SK-N-SH (cell line): Measurements from ENCODE around the gene OR4A15. TPM values are rescaled to one million over a fixed set of nuclear protein-coding genes. Genes with fewer than 3 reads are reported as not detected.

Experiments
- CTCF ChIA-PET: fragments of 300-600, 350-600 bp; formaldehyde crosslinking; extraction: SDS; loops from one replicate; lab custom pipeline; 2021; lab: Yijun Ruan, JAX
- POLR2A ChIA-PET: fragments of 350-600 bp; sonication (Branson Sonifier 250); formaldehyde crosslinking; extraction: SDS; loops from one replicate; lab custom pipeline; 2020; ENCODE audit warnings: antibody characterized with exemption, inconsistent platforms; lab: Yijun Ruan, JAX
- DNase-seq: peaks from one replicate; pipeline ENCODE4 v3.0.0; 2012
- H2AFZ ChIP-seq: fragments of 200-600 bp; sonication (generic); 2 replicates; pipeline ENCODE4 v1.8.1; 2016; ENCODE audit warnings: antibody characterized with exemption, mild to moderate bottlenecking, low read depth
- H3F3A ChIP-seq: fragments of 200-600 bp; sonication (generic); replicated peaks from 2 replicates; pipeline ENCODE3; 2016; ENCODE audit warnings: antibody characterized with exemption, mild to moderate bottlenecking; ENCODE audit not compliant: insufficient read depth
- H3K27ac ChIP-seq, 2 experiments: fragments of 200-500 bp in 1 of 2; fragments of 200-600 bp in 1 of 2; sonication (Bioruptor generic) in 1 of 2; sonication (generic), shearing (Covaris generic) in 1 of 2; 2 replicates each; pipeline versions ENCODE4 v1.5.1 to v1.6.1; 2014 to 2016; ENCODE audit warnings: low read depth in 2 of 2, inconsistent platforms in 1 of 2, low read length in 1 of 2, mild to moderate bottlenecking in 1 of 2, mixed read lengths in 1 of 2
- H3K27me3 ChIP-seq: fragments of 200-600 bp; sonication (generic), shearing (Covaris generic); 2 replicates; pipeline ENCODE4 v1.6.1; 2016; ENCODE audit warnings: mixed run types; ENCODE audit not compliant: insufficient read depth
- H3K36me3 ChIP-seq, 2 experiments: fragments of 200-500 bp in 1 of 2; fragments of 200-600 bp in 1 of 2; sonication (Bioruptor generic) in 1 of 2; sonication (generic) in 1 of 2; replicated peaks in 1 of 2; 2 replicates each; pipeline versions ENCODE3 to v1.5.1; 2014 to 2016; ENCODE audit warnings: low read length in 1 of 2, mild to moderate bottlenecking in 1 of 2; ENCODE audit not compliant: insufficient read depth in 2 of 2, control insufficient read depth in 1 of 2
- H3K4me1 ChIP-seq, 2 experiments: fragments of 200-500 bp in 1 of 2; fragments of 200-600 bp in 1 of 2; sonication (Bioruptor generic) in 1 of 2; sonication (generic), shearing (Covaris generic) in 1 of 2; 2 replicates each; pipeline versions ENCODE4 v1.5.1 to v1.6.1; 2014 to 2016; ENCODE audit warnings: low read depth in 1 of 2, low read length in 1 of 2, mixed run types in 1 of 2; ENCODE audit not compliant: insufficient read depth in 2 of 2, control insufficient read depth in 1 of 2
- H3K4me2 ChIP-seq: fragments of 200-600 bp; sonication (generic), shearing (Covaris generic); 2 replicates; pipeline ENCODE4 v1.6.1; 2017; ENCODE audit warnings: mixed run types
- H3K4me3 ChIP-seq, 2 experiments: fragments of 200-500 bp in 1 of 2; fragments of 200-600 bp in 1 of 2; sonication (Bioruptor generic) in 1 of 2; sonication (generic), shearing (Covaris generic) in 1 of 2; 2 replicates each; pipeline versions ENCODE4 v1.5.1 to v1.8.1; 2014 to 2016; ENCODE audit warnings: low read depth in 2 of 2, inconsistent platforms in 1 of 2, low read length in 1 of 2, mild to moderate bottlenecking in 1 of 2, mixed read lengths in 1 of 2, moderate library complexity in 1 of 2
- H3K79me2 ChIP-seq: fragments of 200-600 bp; sonication (generic); 2 replicates; pipeline ENCODE4 v1.8.1; 2017; ENCODE audit warnings: mild to moderate bottlenecking; ENCODE audit not compliant: insufficient read depth
- H3K9ac ChIP-seq: fragments of 200-600 bp; sonication (generic); 2 replicates; pipeline ENCODE4 v1.6.1; 2017; ENCODE audit warnings: mixed run types
- H3K9me2 ChIP-seq: fragments of 200-600 bp; sonication (generic); 2 replicates; pipeline ENCODE4 v1.6.1; 2017; ENCODE audit warnings: mixed run types
- H3K9me3 ChIP-seq: fragments of 200-600 bp; sonication (generic); 2 replicates; pipeline ENCODE4 v1.6.1; 2017; ENCODE audit warnings: mixed run types, mild to moderate bottlenecking, moderate library complexity
- H4K20me1 ChIP-seq: fragments of 200-600 bp; sonication (generic); 2 replicates; pipeline ENCODE4 v1.6.1; 2017; ENCODE audit warnings: mild to moderate bottlenecking, mixed run types; ENCODE audit not compliant: insufficient read depth
- EZH2phosphoT487 ChIP-seq: fragments of 200-600 bp; sonication (generic); IDR thresholded peaks from 2 replicates; pipeline ENCODE4 v1.6.1; 2017; ENCODE audit warnings: low read depth, mixed run types, mild to moderate bottlenecking, antibody characterized with exemption, moderate library complexity, borderline replicate concordance
- FOSL2 ChIP-seq: IDR thresholded peaks from 2 replicates; pipeline ENCODE4 v1.4.0; 2012; ENCODE audit warnings: low read depth, mild to moderate bottlenecking, moderate library complexity, borderline replicate concordance
- FOXJ3 ChIP-seq: sonication (generic); formaldehyde crosslinking; IDR thresholded peaks from 2 replicates; pipeline ENCODE4 v1.5.1; 2020; ENCODE audit warnings: mild to moderate bottlenecking, missing genetic modification reagents
- GABPA ChIP-seq: IDR thresholded peaks from 2 replicates; pipeline ENCODE4 v1.4.0; 2012; ENCODE audit warnings: low read depth, mild to moderate bottlenecking
- GATA2 ChIP-seq: sonication (generic); formaldehyde crosslinking; IDR thresholded peaks from 2 replicates; pipeline ENCODE4 v1.5.0; 2020; ENCODE audit warnings: mild to moderate bottlenecking, missing genetic modification reagents
- JUND ChIP-seq: IDR thresholded peaks from 2 replicates; pipeline ENCODE4 v1.4.0; 2012
- NFIC ChIP-seq: IDR thresholded peaks from 2 replicates; pipeline ENCODE4 v1.4.0; 2012; ENCODE audit warnings: borderline replicate concordance
- NRF1 ChIP-seq: IDR thresholded peaks from 2 replicates; pipeline ENCODE4 v1.6.1; 2012; ENCODE audit warnings: low read depth, mild to moderate bottlenecking, low read length
- RAD21 ChIP-seq: IDR thresholded peaks from 2 replicates; pipeline ENCODE4 v1.6.1; 2012; ENCODE audit warnings: mild to moderate bottlenecking, low read length
- TCF12 ChIP-seq: IDR thresholded peaks from 2 replicates; pipeline ENCODE4 v1.4.0; 2012
- TEAD4 ChIP-seq: IDR thresholded peaks from 2 replicates; pipeline ENCODE4 v1.4.0; 2012; ENCODE audit warnings: mild to moderate bottlenecking, borderline replicate concordance; ENCODE audit not compliant: insufficient read depth
- WGBS: methylation state at CpG from one replicate; pipeline ENCODE4 v1.1.6; 2017; ENCODE audit warnings: low lambda C conversion rate; 5-methylcytosine and 5-hydroxymethylcytosine counted together
- polyA plus RNA-seq, 3 experiments: library from polyadenylated mRNA; depleted of rRNA; stranded (reverse); fragments of >200 nt; gene quantifications; 2 replicates each; pipeline ENCODE4 v1.2.3, GENCODE V29; 2012
- TF ChIP-seq, protein P1 (sequence below): fragments of 150-350 bp; IDR thresholded peaks from 2 replicates; pipeline ENCODE4 v1.6.1; 2017; ENCODE audit warnings: antibody characterized with exemption, low read length, low read depth, borderline replicate concordance
- TF ChIP-seq, protein P2 (sequence below): IDR thresholded peaks from 2 replicates; pipeline ENCODE4; 2012
- TF ChIP-seq, protein P3 (sequence below): IDR thresholded peaks from 2 replicates; pipeline ENCODE4 v1.4.0; 2012; ENCODE audit warnings: low read depth, borderline replicate concordance
- TF ChIP-seq, protein P4 (sequence below): IDR thresholded peaks from 2 replicates; pipeline ENCODE4 v1.4.0; 2012; ENCODE audit warnings: low read depth

Gene OR4A15
- polyA plus RNA-seq, 1 of the 3 experiments (the other 2 are of a cell fraction) = not detected

DNA sequence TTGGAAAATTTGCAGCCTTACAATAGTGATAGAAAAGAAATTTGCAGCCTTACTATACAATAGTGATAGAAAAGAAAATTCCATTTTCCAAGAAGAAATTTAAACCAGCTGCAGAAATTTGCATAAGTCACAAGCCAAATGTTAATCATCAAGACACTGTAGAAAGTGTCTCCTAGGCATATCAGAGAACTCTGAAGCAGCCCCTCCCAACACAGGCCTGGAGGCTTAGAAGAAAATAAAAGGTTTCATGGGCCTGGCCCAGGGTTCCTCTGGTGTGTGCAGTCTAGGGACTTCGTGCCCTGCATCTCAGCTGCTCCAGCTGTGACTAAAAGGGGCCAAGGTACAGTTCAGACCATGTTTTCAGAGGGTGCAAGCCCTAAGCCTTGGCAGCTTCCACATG lies 18.7 kb upstream of the OR4A15 start:
- Histone ChIP-seq H3K4me2 (no peak overlapping the region), H3K27me3 (no peaks in the 10 kb centered on the region), H3K79me2 (no peaks in the 10 kb centered on the region), H3K9ac (no peak overlapping the region), H3K9me3 (no peaks in the 10 kb centered on the region), H3K9me2 (0 out of 2 replicates have a peak, but pooled peaks cover 3% of the 10 kb centered on the region), H3K27ac (no peak overlapping the region)
- POLR2A ChIA-PET = no interaction called here
- CTCF ChIA-PET = no interaction called here
- WGBS = 9% methylated on average over 1 of the region's 1 CpG
- DNase-seq = no peak
- TF ChIP-seq TEAD4 = no peak
- no peak for TF ChIP-seq NFIC
- TF ChIP-seq, protein P1, sequence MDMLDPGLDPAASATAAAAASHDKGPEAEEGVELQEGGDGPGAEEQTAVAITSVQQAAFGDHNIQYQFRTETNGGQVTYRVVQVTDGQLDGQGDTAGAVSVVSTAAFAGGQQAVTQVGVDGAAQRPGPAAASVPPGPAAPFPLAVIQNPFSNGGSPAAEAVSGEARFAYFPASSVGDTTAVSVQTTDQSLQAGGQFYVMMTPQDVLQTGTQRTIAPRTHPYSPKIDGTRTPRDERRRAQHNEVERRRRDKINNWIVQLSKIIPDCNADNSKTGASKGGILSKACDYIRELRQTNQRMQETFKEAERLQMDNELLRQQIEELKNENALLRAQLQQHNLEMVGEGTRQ = no peak
- TF ChIP-seq JUND = no peak
- TF ChIP-seq EZH2phosphoT487 = no peak
- TF ChIP-seq TCF12 = no peak
- TF ChIP-seq GABPA = no peak
- TF ChIP-seq FOSL2 = no peak
- no peak for TF ChIP-seq NRF1
- TF ChIP-seq, protein P2, sequence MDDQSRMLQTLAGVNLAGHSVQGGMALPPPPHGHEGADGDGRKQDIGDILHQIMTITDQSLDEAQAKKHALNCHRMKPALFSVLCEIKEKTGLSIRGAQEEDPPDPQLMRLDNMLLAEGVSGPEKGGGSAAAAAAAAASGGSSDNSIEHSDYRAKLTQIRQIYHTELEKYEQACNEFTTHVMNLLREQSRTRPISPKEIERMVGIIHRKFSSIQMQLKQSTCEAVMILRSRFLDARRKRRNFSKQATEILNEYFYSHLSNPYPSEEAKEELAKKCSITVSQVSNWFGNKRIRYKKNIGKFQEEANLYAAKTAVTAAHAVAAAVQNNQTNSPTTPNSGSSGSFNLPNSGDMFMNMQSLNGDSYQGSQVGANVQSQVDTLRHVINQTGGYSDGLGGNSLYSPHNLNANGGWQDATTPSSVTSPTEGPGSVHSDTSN = no peak
- no peak for TF ChIP-seq FOXJ3 (CRISPR knock-in tag)
- TF ChIP-seq RAD21 = no peak
- TF ChIP-seq, protein P3, sequence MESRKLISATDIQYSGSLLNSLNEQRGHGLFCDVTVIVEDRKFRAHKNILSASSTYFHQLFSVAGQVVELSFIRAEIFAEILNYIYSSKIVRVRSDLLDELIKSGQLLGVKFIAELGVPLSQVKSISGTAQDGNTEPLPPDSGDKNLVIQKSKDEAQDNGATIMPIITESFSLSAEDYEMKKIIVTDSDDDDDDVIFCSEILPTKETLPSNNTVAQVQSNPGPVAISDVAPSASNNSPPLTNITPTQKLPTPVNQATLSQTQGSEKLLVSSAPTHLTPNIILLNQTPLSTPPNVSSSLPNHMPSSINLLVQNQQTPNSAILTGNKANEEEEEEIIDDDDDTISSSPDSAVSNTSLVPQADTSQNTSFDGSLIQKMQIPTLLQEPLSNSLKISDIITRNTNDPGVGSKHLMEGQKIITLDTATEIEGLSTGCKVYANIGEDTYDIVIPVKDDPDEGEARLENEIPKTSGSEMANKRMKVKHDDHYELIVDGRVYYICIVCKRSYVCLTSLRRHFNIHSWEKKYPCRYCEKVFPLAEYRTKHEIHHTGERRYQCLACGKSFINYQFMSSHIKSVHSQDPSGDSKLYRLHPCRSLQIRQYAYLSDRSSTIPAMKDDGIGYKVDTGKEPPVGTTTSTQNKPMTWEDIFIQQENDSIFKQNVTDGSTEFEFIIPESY = no peak
- TF ChIP-seq, protein P4, sequence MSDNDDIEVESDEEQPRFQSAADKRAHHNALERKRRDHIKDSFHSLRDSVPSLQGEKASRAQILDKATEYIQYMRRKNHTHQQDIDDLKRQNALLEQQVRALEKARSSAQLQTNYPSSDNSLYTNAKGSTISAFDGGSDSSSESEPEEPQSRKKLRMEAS = no peak
- TF ChIP-seq GATA2 (CRISPR knock-in tag) = no peak
- TF ChIP-seq, all 33 proteins: peak for 0
- H3K4me1 ChIP-seq = no peaks in the 10 kb centered on the region
- no peak overlapping the region for H3K4me3 ChIP-seq
- no peak overlapping the region for H2AFZ ChIP-seq
- no peaks in the 10 kb centered on the region for H3K36me3 ChIP-seq
- peaks cover 3% of the 10 kb centered on the region for H3F3A ChIP-seq
- H4K20me1 ChIP-seq = no peaks in the 10 kb centered on the region
